WI38 (cell line): ENCODE measurements around the gene CACNA2D3.

Source experiments
- H3K4me3 ChIP-seq: 2 replicates; pipeline ENCODE4 v1.5.1; 2011; ENCODE audit warnings: low read depth, mild to moderate bottlenecking, control low read depth, low read length
- TF ChIP-seq, protein P1 (sequence below): IDR thresholded peaks from 2 replicates; pipeline ENCODE4 v1.5.1; 2012; ENCODE audit warnings: low read depth, mild to moderate bottlenecking, control low read depth, low read length

The CACNA2D3 gene

DNA sequence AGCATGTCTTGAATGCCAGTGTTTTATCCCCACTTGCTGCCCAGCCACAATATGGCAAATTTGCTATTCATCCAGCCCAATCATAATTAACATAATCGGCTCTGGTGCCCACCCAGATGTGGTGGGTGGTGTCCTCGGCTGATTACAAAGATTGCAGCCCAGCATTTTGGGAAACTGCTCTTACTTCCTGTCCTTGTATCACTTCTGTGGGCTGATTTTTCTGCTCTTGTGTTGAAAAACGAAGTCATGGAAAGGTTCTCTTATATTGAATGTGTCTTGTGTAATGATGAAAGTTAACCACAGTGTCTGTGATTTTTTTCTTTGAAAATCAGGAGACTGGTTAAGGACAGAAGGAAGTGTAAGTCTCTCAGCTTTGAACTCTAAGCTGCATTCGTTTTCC lies 141.7 kb downstream of the CACNA2D3 start:
- TF ChIP-seq, protein P1, sequence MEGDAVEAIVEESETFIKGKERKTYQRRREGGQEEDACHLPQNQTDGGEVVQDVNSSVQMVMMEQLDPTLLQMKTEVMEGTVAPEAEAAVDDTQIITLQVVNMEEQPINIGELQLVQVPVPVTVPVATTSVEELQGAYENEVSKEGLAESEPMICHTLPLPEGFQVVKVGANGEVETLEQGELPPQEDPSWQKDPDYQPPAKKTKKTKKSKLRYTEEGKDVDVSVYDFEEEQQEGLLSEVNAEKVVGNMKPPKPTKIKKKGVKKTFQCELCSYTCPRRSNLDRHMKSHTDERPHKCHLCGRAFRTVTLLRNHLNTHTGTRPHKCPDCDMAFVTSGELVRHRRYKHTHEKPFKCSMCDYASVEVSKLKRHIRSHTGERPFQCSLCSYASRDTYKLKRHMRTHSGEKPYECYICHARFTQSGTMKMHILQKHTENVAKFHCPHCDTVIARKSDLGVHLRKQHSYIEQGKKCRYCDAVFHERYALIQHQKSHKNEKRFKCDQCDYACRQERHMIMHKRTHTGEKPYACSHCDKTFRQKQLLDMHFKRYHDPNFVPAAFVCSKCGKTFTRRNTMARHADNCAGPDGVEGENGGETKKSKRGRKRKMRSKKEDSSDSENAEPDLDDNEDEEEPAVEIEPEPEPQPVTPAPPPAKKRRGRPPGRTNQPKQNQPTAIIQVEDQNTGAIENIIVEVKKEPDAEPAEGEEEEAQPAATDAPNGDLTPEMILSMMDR: no peak
- H3K4me3 ChIP-seq: no peak overlapping the region

DNA sequence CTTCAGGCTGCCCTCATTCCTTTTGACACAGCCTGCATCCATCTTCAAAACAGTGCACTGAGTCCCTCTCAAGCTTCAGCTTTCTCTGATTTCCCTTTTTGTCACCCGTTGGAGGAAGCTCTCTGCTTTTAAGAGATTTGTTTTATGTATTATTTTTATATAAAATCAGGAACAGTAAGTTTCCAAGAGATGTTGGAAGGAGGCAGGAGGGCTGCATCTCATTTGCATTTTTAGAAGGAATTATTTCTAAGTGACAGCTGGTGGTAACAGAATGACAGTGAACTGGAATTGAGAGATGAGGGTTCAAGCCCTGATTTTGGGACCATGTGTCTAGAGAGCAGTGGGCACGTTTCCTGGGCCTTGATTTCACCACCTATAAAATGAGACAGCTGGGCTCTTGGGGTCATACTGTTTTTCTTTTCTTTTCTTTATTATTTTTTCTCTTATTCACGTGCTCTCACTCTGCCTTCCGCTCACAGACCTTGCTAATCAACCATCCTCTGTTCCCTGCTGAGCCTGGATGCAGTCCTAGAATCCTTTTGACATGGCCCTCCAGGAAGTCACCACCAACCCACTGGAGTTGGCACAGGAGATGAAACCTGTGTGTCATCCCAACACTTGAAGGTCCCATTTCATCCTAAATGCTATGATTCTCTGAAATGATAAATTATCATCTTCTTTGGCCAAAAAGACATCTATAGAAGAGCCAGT lies 148.6 kb downstream of the CACNA2D3 start:
- TF ChIP-seq, protein P1: no peak
- no peak overlapping the region for H3K4me3 ChIP-seq

DNA sequence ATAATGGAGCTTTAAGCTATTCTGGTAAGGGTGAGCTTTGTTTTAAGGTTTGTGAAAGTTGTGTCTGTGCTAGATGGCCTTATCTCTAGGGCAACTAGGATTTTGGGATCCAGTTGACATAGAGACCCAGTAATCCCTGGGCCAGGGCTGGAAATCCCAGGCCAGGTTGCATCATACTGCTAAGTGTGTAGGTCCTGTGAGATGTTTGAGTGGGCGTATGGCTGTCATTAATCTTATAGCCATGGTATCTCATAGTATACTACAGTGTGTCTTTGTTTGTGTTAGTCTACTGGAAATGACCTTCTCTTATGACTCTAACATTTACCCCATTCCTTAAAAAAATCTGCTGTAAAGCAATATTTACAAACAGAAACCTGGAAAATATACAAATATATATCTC lies 151.4 kb downstream of the CACNA2D3 start:
- no peak overlapping the region for H3K4me3 ChIP-seq
- TF ChIP-seq, protein P1: no peak

DNA sequence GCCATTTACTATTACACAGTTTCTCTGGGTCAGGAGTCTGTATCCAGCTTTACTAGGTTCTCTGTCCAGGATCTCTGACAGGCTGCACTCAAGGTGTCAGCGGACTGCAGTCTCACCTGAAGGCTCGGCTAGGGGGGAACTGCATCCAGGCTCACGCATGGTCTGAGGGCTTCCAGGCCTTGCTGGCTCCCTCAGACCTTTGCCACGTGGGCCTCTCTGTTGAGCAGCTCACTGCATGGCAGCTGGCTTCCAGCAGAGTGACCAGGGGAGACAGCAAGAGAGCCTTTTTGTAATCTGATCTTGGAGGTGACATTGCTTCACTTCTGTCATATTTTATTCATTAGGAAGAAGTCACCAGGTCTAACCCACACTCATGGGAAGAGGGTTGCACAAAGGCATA lies 152.3 kb downstream of the CACNA2D3 start:
- no peak overlapping the region for H3K4me3 ChIP-seq
- TF ChIP-seq, protein P1: no peak

DNA sequence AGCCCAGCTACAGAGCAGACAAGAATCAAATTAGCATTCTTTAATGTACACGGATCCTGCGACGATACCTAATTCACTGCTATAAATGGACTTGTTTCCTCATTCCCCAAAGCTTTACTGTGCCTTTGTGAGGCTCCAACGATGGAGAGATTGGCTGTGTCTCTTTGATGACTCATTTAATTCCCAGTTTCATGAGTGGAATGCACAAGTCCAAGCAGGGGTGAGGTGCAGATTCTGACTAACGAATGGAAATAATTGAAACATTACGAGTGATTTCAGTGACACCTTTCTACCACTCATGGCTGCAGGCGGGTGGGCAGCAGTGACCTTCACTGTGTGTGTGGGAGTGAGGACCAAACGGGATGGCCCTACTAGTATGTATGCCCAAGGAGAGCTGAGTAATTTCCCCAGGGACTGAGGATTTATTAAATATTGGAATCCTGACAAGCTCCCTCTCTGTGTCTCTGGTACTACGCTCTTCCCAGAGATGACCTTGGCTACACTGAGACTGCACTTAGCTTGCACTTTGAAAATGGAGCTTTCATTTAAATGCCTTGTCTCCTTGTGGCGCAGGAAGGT lies 156.7 kb downstream of the CACNA2D3 start:
- TF ChIP-seq, protein P1: no peak
- no peak overlapping the region for H3K4me3 ChIP-seq

DNA sequence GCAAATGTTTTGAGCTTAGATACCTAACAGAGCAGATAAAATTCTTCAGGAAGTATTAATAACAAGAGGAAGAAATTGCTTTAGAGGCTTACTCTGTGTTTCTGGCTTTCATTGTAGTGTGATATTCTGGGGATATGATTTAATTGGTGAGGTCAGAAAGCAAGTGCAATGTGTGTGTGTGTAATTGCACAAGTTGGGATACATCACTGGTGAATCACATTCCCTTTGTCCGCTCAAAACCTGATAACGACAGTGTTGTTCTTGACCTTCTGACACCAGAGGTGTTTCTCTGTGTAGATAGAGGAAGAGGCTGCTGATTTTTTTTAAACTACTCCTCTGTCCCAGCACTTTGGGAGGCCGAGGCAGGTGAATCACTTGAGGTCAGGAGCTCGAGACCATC lies 161.1 kb downstream of the CACNA2D3 start:
- no peak overlapping the region for H3K4me3 ChIP-seq
- TF ChIP-seq, protein P1: no peak

DNA sequence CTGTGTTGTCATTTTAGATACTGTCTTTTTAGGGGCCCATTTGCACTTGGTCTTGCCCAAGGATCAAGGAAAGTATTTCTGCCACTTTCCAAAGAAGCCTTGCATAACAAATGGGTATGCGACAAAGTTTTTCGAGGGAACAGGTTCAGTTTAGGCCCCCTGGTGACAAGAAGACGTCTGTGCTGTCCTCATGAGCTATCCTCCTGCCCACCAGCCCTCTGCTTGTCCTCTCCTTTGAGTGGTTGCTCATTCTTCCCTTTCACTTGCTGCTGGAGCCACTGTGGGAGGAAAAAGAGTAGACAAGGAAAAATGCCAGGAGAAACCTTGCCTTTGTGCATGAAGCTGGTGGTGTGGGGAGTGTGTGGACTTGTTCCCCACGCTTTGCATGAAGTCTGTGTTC lies 171.9 kb downstream of the CACNA2D3 start:
- H3K4me3 ChIP-seq: no peak overlapping the region
- TF ChIP-seq, protein P1: no peak
